Stomach smooth muscle (tissue), 2 donors: ENCODE results near the gene CAMK2N2.

Experiments used
- H3K27ac ChIP-seq: one replicate; pipeline ENCODE4 v1.7.0; 2013; ENCODE audit warnings: mild to moderate bottlenecking, low read length, inconsistent platforms
- H3K27me3 ChIP-seq, 2 donors: one replicate each; pipeline ENCODE4 v1.7.0; 2013; ENCODE audit warnings: low read length in 2 of 2; ENCODE audit not compliant: insufficient read depth in 2 of 2, control insufficient read depth in 1 of 2
- H3K36me3 ChIP-seq, 2 donors: one replicate each; pipeline ENCODE4 v1.7.0; 2013; ENCODE audit warnings: low read length in 2 of 2; ENCODE audit not compliant: control insufficient read depth in 2 of 2, insufficient read depth in 2 of 2
- H3K4me1 ChIP-seq: one replicate; pipeline ENCODE4 v1.7.0; 2013; ENCODE audit warnings: low read length; ENCODE audit not compliant: control insufficient read depth, insufficient read depth
- H3K4me3 ChIP-seq, 2 donors: one replicate each; pipeline ENCODE4 v1.7.0; 2013; ENCODE audit warnings: low read length in 2 of 2
- H3K9ac ChIP-seq, 2 donors: one replicate each; pipeline ENCODE4 v1.7.0; 2013; ENCODE audit warnings: low read length in 2 of 2, mild to moderate bottlenecking in 1 of 2
- H3K9me3 ChIP-seq, 2 donors: one replicate each; pipeline ENCODE4 v1.7.0; 2013; ENCODE audit warnings: low read length in 2 of 2; ENCODE audit not compliant: control insufficient read depth in 2 of 2
- donor health status: healthy.
- donor health status: Pancreatic carcinoma.

CAMK2N2 gene

DNA sequence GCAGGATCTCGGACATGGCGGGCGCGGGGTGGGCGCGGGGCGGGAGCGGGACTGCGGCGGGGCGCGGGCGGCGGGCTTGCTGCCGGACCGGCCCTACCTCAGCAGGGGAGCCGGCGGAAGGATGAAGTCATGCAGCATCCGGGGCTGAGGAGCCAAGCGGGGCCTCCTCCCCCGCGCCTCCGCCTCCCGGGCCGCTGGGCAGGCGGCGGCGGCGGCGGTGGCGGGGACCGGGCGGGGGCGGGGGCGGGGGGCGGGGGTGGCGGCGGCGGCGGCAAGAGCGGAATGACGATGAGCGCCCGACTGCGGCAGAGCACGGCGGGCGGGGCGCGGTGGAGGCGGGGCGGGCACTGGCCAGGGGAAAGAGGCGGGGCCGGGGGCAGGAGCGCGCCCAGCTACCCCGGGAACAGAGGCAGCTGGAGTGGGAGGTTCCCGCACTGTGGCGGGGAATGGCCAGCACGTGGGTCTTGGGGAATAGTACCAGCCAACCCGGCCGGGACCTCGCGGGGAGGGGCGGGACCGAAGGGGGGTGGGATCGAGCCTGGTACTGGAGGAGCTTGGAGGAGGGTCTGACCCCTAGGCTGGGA is at the start of gene CAMK2N2:
TSS of gene CAMK2N2 (minus strand) at position 284 of the 584 bp plus-strand sequence. CDS start at position 16, 268 bp downstream.
- peak within 1 kb of the TSS; percentile 43 to 59 for H3K4me3 ChIP-seq
- no peaks in the 10 kb centered on the region for H3K9me3 ChIP-seq
- H3K4me1 ChIP-seq = peaks cover 21% of the 10 kb centered on the region
- no peaks in the 10 kb centered on the region for H3K36me3 ChIP-seq
- no peak within 1 kb of the TSS for H3K27ac ChIP-seq
- H3K27me3 ChIP-seq = peaks cover 41 to 62% of the 10 kb centered on the region in 2 donors
- H3K9ac ChIP-seq = no peak within 1 kb of the TSS

DNA sequence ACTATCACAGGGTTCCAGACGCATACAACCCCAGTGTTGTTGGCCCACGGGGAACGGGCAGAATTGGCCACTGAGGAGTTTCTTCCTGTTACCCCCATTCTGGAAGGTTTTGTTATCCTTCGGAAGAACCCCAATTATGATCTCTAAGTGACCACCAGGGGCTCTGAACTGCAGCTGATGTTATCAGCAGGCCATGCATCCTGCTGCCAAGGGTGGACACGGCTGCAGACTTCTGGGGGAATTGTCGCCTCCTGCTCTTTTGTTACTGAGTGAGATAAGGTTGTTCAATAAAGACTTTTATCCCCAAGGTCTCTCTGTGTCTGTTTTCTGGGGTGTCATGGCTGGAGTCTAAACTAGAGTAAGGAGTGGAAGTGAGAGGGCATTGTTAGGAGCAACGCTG is 47.4 kb upstream of the CAMK2N2 start:
- H3K9ac ChIP-seq = no peak overlapping the region
- H3K36me3 ChIP-seq = peaks cover 41 to 43% of the 10 kb centered on the region in 2 donors
- H3K4me1 ChIP-seq = no peaks in the 10 kb centered on the region
- H3K27me3 ChIP-seq = no peaks in the 10 kb centered on the region
- H3K9me3 ChIP-seq = no peaks in the 10 kb centered on the region
- H3K27ac ChIP-seq = no peak overlapping the region
- no peak overlapping the region for H3K4me3 ChIP-seq

DNA sequence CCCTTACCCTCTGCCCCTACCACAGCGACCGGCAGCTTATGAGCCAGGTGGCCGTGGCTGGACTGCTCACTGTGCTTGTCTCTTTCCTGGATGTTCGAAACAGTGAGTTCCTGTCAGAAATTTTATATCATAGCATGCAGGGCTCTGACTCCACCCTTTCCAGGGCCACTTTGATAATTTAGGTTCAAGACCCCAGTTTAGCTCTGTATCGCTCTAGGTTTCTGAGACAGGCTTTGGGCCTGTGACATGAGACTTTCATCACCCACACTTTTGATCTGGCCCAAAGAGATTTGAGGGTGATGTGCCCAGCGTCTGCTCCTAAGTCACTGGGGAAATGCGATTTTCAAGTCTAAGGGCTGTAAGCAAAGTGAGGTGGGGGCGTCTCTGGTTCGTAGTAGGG is 46.6 kb upstream of the CAMK2N2 start:
- Histone ChIP-seq H3K4me3 (no peak overlapping the region), H3K27me3 (no peaks in the 10 kb centered on the region), H3K36me3 (peaks cover 50 to 52% of the 10 kb centered on the region in 2 donors), H3K4me1 (no peaks in the 10 kb centered on the region), H3K27ac (no peak overlapping the region), H3K9ac (no peak overlapping the region), H3K9me3 (no peaks in the 10 kb centered on the region)

GRCh38 chr3:184306341-184306972 is 45.1 kb upstream of the CAMK2N2 start:
- Histone ChIP-seq H3K9ac (no peak overlapping the region), H3K9me3 (no peaks in the 10 kb centered on the region), H3K36me3 (peaks cover 64 to 66% of the 10 kb centered on the region in 2 donors), H3K27ac (no peak overlapping the region), H3K27me3 (no peaks in the 10 kb centered on the region), H3K4me1 (no peaks in the 10 kb centered on the region), H3K4me3 (no peak overlapping the region)

- peaks cover 3% of the 10 kb centered on the region for H3K4me1 ChIP-seq
- no peak overlapping the region for H3K4me3 ChIP-seq
- H3K9me3 ChIP-seq = no peaks in the 10 kb centered on the region
- no peak overlapping the region for H3K9ac ChIP-seq
- H3K36me3 ChIP-seq = peaks cover 67 to 72% of the 10 kb centered on the region in 2 donors
- H3K27me3 ChIP-seq = no peaks in the 10 kb centered on the region
- H3K27ac ChIP-seq = no peak overlapping the region
These were observed 44.2 kb upstream of the CAMK2N2 start for GRCh38 chr3:184305577-184305976.

DNA sequence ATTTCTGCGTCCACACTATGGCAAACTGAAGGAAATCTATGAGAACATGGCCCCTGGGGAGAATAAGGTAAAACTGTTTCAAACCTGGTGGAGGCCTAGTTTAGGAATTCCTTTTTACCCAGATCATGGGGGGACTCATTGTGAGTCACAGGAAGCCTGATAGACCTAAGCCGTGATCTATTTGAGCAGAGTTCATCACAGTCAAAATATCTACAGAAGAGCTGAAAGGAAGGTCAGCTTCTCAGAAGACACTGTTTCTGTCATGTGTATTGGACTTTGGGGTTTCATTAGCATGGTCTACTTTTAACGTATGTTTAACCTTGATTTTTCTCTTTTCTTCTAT is 39.0 kb upstream of the CAMK2N2 start:
- Histone ChIP-seq H3K27ac (no peak overlapping the region), H3K36me3 (peaks cover 40% of the 10 kb centered on the region in 2 donors), H3K4me1 (peaks cover 14% of the 10 kb centered on the region), H3K9me3 (no peaks in the 10 kb centered on the region), H3K4me3 (peak overlapping the region; percentile 93 to 100), H3K9ac (peak overlapping the region; percentile 91 to 94), H3K27me3 (no peaks in the 10 kb centered on the region)

GRCh38 chr3:184299488-184300377 is 38.4 kb upstream of the CAMK2N2 start:
- no peaks in the 10 kb centered on the region for H3K9me3 ChIP-seq
- no peak overlapping the region for H3K27ac ChIP-seq
- peak overlapping the region; percentile 91 to 94 for H3K9ac ChIP-seq
- H3K4me1 ChIP-seq = peaks cover 14% of the 10 kb centered on the region
- H3K27me3 ChIP-seq = no peaks in the 10 kb centered on the region
- H3K36me3 ChIP-seq = peaks cover 37 to 38% of the 10 kb centered on the region in 2 donors
- H3K4me3 ChIP-seq = peak overlapping the region; percentile 93 to 100

GRCh38 chr3:184298759-184299487 is 37.6 kb upstream of the CAMK2N2 start, which contains the start of gene PSMD2:
Gene PSMD2 (plus strand): TSS chr3:184299241. CDS start chr3:184299267, 26 bp downstream.
- H3K27ac ChIP-seq = peak within 1 kb of the TSS; percentile 82
- peaks cover 31 to 32% of the 10 kb centered on the region in 2 donors for H3K36me3 ChIP-seq
- no peaks in the 10 kb centered on the region for H3K9me3 ChIP-seq
- H3K4me1 ChIP-seq = peaks cover 14% of the 10 kb centered on the region
- H3K27me3 ChIP-seq = no peaks in the 10 kb centered on the region
- peak within 1 kb of the TSS; percentile 94 to 98 for H3K9ac ChIP-seq
- H3K4me3 ChIP-seq = peak within 1 kb of the TSS; percentile 93 to 100

- Histone ChIP-seq H3K4me1 (peaks cover 14% of the 10 kb centered on the region), H3K4me3 (no peak overlapping the region), H3K9ac (no peak overlapping the region), H3K27me3 (no peaks in the 10 kb centered on the region), H3K9me3 (no peaks in the 10 kb centered on the region), H3K27ac (no peak overlapping the region), H3K36me3 (peaks cover 8 to 9% of the 10 kb centered on the region in 2 donors)
These were observed 35.3 kb upstream of the CAMK2N2 start for GRCh38 chr3:184296616-184297015.

DNA sequence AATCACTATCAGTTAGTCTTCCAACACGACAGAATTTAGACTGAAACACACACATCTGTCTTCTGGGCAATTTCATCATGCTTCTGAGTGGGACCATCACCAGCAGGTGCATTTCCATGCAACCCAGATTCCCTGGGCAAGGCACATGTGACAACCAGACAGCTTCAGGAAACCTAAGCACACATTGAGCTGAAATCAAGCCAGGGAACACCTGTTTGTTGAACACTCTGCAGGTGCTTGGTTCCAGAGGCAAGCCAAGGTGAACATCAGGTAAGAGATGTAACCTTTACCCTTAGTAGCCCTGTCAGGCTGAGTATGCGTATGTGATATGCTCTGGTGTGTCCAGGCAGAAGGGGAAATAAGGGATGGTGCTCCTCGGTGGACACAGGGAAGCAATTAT is 34.4 kb upstream of the CAMK2N2 start:
- Histone ChIP-seq H3K27ac (no peak overlapping the region), H3K4me1 (peaks cover 13% of the 10 kb centered on the region), H3K27me3 (peaks cover 0 to 2% of the 10 kb centered on the region in 2 donors), H3K4me3 (no peak overlapping the region), H3K36me3 (peaks cover 3 to 4% of the 10 kb centered on the region in 2 donors), H3K9ac (no peak overlapping the region), H3K9me3 (no peaks in the 10 kb centered on the region)
